Activated CD4-positive, alpha-beta T cell treated with anti-CD3 and anti-CD28 coated beads for 4 hours (primary cell): Measurements from ENCODE around the gene WARS2.
"Not testable (repeated sequence)": the region's sequence is repeated elsewhere in the genome, so short reads cannot be mapped to it uniquely, and the experiment has no call there.

ENCODE experiments used
- DNase-seq, 2 donors: peaks; one replicate each; pipeline ENCODE4 v3.0.0-alpha.2; 2020

The WARS2 gene

DNA sequence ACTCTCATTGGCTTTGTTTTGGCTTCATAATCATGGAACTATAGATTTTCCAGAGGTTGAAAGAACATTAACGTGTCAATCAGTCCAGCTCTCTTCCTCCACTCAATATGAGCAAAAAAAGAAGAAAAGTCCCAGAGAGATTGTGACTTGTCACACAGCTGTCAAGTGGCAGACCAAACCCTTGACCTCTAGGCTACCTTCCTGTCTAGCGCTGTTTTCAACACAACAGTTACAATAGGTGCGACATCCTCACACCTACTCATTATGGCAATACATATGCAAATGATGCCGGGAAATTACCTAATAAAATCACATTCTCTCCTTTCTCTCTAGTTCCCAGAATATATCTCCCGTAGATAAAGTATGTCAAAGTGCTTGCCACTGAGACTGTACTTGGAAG is 1.1 kb downstream of the WARS2 start:
- peak; percentile 29 to 32 for DNase-seq

DNA sequence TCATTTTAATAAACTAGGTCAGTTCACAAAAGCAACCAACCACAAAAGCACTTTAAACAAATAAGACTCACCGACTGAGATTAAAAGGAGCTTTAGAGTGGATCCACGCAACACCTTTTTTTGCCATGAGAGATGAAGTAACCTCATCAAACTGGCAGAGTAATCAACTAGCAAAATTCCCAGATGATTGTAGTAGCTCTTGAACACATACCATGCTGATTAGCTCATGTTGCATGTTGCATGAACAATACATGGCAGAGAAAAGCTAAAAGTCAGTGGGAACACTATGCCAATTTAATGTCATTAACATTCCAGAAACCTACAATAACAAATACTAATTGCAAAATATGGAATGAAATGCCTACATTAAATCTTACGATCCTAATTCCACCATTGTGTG is 4.1 kb downstream of the WARS2 start:
- DNase-seq, result no peak

DNA sequence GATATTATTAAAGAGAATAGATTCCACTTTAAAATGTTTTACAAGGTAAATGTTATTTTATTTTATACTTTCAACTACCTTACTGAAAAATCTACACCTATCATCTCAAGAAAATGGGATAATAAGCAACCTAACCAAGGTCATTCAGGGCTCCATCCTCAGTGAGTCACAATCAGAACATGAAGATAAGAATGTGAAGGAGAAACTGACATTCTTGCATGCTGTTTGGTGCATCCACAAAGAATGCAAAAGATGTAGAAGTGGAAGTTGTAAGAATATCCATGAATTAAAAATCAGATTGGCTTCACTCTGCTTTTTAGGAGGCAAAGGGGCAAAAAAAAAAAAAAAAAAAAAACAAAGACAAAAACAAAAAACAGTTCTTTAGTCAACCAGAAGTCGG is 6.5 kb downstream of the WARS2 start:
- no peak for DNase-seq

DNA sequence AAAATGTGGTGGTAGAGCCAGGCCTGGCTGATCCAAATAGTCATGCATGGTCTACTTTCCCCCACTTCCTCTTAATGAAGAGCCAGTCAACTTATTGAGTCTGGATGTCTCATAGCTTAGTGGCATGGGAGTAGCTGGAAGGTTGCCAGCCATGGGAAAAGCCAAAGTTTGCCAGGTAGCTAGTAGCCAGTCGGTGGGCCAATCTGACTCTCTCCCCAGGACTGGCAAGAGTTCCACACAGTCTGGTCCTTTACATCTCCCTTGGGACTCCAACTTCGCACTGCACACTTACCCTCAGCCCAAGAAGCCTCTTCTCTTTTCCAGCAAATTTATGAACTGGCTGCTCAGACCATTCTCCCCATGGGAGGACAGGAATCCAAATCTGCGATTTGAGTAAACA is 8.3 kb downstream of the WARS2 start:
- DNase-seq, result no peak

DNA sequence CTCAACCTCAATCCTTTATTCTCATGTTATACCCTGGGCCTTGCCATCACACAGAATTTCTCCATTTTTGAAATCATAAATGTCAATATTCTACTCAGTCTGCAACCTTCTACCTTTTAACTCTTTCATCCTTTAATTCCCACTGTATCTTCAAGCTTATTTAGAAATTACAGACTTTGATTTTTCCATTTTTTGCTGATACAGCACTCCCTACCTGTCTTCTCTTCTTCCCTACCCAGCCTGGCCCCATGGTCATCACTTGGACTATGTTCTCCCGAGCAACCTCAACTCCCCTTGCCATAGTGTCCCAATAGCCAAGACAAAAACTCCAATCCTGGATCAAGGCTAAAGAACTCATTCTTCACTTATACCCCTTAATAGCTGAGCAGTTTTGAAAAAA is 14.6 kb downstream of the WARS2 start:
- DNase-seq, result no peak

DNA sequence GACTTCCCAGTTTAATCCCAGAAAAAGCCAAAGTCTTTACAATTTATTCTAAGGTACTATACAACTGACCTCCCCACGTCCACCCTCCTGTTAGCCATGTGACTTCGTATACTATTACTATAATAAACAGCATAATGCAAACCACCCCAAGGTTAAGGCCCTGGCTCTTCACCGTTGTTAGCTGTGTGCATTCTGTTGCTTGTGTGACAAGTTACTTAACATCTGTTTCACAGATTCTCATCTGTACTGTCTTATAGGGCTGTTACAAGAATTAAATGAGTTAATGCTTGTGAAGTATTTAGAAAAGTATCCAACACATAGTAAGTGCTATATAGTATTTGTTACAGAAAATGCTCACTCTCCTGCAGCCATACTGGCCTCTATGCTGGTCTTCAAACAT is 15.7 kb downstream of the WARS2 start:
- DNase-seq, result no peak

DNA sequence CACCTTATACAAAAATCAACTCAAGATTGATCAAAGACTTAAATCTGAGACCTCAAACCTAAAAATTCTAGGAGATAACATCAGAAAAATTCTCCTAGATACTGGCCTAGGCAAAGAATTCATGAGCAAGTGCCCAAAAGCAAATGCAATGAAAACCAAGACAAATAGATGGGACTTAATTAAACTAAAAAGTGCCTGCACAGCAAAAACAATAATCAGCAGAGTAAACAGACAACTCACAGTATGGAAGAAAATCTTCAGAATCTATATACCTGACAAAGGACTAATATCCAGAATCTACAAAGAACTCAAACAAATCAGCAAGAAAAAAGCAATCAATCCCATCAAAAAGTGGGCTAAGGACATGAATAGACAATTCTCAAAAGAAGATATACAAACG is 18.6 kb downstream of the WARS2 start:
- not testable (repeated sequence) for DNase-seq

DNA sequence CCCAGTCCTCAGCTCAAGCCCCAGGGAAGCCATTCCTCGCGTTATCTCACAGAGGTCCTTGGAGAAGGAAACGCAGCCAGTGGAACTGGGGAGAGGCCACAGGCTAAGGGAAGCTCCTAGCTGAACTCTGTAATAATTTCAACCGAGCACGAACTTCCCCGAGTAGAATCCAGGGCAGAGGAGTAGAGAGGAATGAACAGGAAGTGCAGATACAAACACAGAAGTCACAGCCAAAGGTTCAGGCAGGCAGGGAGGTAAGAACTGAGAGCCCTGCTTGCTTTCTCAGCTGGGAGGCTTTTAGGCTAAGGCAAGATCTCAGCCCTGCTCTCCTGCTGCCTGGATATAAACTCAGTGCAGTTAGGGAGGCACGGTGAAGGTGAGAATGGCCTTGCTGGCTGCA is 23.7 kb downstream of the WARS2 start:
- DNase-seq, result no peak

DNA sequence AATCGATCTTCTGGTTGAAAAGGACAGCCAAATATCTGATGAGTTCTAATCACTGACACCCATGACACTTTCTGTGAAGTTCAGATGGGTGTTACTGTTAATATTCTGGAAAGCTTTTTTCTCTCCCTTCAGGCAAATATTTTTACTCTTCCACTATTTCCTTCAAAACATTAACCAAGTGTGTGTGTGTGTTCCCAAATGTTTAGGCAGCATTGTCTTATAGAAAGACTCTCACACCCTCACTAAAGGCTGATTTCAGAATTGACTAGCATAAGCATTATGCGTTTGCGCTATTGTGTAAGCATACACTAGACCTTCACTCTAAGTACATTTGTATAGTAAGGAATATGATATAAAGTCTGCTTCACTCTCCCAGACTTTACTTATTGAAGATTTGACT is 24.7 kb downstream of the WARS2 start:
- no peak for DNase-seq

DNA sequence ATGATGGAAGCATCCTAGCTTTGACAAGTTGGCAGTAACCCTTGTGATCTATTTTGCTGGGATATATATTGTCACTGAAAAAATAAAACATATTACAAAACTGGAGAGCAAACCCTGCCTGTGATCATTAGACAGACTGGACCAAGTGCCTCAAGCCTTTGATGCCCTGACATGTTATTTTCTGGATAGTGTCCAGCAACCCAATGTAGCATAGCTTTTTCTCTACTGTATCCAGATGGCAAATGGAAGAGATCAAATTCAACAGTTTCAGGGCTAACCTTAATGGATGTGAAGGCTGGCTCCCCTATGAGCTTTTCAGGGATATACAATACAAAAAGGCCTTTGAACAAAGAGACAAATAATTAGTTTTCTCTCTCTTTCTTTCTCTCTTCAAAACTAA is 25.1 kb downstream of the WARS2 start:
- no peak for DNase-seq

DNA sequence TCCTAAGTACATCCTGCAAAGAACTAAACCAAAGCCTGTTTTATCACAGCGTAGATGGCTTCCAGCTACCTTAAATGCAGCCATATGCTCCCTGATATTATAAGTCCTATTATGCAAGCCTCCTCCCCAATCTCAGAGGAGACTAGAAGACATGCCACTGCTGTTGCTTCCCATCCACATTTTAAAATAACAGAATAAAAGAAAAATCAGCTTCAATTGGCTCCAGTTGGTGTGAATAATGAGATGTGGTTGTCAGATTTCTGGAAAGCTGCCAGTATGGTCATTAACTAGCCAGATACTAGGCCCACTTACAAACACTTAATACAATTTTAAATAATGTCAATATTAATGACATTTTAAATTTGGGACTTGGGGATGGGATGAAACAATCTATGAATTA is 25.7 kb downstream of the WARS2 start:
- no peak for DNase-seq

DNA sequence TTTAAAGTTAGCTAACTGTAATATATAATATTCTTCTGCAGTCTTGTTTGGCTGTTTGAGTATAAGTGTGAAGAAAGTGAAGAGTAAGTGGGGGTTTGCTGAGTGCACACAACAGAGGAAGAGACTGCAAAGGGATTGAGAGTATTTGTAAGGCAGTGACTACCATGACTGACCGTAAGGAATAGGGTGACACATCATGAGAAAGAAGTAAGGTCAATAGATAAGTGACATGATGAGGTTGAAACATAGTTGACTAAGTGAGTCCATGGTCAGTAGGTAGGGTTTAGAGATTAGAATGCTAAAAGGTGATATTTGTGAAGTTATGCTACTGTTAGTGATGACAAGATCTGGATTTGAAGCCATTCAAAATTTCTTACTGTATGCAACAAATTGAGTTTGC is 27.7 kb downstream of the WARS2 start:
- no peak for DNase-seq

DNA sequence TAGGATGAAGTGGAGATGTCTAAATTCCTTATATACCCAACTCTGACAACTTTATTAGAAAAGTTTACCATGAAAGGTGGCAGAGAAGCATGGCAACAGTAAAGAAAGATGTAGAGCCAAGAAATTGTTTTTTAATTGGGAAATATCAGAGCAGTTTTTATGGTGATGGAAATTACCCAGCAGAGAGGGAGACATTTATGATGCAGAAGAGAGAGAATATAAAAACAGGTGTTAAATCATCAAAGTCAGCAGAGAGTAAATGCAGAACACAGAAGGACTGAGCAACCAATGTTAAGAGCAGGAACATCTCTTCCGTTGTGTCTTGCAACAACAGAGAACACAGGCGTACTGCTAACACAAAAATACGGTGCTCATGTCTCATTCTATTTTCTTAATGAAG is 28.2 kb downstream of the WARS2 start:
- no peak for DNase-seq

DNA sequence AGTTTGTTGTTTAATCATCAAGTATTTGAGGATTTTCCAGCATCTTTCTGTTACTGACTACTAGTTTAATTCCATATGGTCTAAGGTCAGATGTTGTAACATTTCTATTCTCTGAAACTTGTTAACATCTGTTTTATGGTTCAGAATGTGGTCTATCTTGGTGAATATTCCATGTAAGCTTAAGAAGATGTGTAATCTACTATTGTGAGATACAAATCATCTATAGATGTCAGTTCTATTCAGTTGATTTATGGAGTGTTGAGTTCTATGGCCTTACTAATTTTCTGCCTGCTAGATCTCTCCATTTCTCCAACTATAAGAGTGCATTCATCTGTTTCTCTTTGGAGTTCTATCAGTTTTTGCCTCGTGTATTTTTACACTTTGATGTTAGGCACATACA is 31.5 kb downstream of the WARS2 start:
- DNase-seq, result no peak

DNA sequence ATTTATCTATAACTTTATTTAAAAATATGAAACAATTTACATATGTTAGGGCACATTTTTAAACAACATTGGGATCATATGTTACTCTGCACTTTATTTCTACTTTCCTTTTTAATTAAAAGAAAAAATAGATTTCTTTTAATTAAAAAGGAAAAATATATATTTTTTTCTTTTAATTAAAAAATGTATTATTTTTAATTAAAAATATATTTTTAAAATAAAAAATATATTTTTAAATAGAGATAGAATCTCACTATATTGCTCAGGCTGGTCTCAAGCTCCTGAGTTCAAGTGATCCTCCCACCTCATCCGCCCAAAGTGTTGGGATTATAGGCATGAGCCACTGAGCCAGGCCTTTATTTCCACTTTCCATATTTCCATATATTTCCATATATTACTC is 36.7 kb downstream of the WARS2 start:
- no peak for DNase-seq

DNA sequence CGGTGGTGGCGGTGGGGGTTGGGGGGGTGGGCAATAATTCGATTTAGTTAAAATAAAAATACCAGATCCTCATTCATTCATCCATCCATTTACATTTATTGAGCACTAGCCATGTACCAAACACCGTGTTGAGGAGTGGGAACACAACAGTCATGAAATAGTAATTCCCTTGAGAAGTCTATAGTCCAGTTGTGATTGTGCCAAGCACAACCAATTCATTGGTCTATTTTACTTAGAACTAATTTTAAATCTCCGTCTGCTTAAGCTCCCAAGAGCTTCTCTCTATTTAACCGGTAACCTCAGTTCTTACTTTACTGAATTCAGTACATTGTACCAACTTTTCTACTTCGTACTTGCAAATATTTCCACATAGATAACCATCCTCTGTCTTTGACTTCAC is 38.4 kb downstream of the WARS2 start:
- DNase-seq, result no peak

DNA sequence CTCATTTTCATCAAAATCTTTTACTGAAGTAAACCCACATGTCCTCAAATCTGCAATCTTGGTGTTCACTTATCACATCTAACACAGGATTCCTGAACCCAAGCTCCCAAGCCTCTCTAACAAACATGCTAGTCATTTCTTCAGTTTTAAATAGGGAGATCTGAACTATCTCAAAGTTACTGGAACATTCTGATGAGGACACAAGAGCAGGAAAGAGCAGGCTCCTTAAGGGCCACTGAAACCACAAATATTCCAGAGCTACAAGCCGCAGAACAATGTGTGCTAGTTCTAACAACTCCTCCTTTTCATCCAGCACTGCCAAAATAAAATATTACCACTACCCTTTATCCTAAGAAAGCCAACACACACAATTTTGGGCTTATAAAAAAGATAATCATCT is 38.9 kb downstream of the WARS2 start:
- DNase-seq, result no peak

DNA sequence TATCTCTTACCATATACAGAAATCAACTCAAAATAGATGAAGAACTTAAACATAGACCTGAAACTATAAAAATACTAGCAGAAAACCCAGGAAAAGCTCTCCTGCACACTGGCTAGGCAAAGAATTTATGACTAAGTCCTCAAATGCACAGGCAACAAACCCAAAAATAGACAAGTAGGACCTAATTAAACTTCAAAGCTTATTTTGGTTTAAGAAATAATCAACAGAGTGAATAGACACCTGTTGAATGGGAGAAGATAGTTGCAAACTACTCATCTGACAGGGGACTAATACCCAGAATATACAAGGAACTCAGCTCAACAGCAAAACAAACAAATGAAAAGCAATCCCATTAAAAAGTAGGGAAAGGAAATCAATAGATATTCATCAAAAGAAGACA is 40.7 kb downstream of the WARS2 start:
- no peak for DNase-seq

DNA sequence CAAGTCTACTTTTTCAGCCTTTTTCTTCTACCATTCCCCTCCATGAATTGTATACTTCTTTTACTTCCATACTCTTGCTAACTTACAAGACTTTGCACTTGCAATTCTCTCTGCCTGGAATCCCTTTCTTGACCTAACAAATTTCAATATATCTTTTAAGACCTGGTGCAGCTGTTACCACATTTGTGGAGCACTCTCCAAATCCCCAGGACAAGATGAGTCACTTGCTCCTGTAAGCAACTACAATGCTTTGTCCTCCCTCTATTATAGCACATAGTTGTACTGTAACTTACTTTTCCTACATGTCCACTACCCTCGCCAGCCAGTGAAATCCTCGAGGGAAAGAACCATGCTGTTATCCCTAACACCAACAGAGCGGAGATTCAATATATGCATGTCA is 43.1 kb downstream of the WARS2 start:
- DNase-seq, result no peak

DNA sequence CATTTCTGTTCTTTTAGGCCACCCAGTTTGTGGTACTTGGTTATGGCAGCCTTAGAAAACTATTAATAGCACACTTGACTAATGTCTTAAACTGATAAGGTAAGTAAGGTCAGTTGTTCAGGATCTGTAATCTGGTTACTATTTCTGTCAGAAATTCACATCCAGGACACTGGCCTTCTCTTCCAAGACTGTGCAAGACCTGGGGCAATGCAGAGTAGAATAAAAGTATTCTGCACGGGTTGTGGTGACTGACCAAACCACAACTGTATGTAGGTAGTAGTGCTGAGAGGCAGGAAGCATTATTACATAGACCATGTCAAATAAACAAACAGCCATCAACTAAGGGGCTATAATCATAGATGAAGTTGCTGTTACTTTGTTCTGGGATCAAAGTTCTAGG is 46.7 kb downstream of the WARS2 start:
- DNase-seq, result no peak

DNA sequence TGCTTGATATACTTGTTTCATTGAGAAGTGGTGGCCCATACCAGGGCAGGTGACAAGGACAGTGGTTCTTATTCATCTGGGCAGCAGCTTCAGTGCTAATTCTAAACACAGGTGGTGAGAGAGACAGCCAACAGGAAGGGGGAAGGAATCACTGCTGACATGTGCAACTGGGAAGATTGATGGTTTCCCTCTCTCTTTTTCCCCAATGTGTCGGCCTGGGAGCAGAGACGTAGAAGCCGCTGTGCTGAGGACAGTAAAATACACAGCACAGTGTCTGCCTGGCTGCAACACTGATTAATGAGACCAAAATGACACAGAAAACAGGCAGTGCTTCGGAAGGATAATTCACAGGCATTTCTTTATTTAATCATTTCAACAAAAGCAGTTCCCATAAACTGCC is 48.8 kb downstream of the WARS2 start:
- DNase-seq, result no peak

DNA sequence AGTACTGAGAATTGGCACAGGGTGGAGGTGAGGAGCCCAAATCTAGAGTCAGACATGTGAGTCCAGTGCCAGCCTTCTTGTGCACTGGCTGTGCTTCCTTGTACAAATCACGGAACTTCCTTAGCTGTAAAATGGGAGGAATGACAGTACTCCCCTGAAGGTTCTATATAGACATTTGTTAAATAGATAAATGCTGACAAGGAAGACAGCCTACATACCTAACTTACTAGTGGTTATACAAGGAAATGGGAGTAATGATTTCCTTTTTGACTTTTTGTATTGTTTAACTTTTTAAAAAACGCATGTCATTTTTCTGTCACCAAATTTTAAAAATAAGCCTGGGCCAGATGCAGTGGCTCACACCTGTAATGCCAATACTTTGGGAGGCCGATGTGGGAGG is 50.2 kb downstream of the WARS2 start:
- no peak for DNase-seq

DNA sequence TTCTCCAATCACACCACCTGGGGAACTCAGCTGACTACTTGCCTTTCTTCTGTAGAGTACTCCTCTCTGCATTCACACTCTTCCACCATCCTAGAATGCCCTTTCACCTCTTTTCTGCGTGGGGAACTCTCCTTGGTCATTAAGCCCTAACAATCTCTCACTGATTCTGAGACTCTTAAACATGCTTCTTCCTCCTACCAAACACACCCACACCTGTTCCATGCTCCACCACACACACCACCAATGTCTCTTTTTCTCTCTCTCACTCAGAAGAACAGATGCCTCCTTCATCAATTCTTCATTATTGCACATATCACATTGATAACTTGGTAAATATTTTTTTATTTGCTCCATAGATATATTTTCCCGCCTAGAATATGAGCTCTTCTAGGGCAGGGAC is 53.6 kb downstream of the WARS2 start:
- no peak for DNase-seq

DNA sequence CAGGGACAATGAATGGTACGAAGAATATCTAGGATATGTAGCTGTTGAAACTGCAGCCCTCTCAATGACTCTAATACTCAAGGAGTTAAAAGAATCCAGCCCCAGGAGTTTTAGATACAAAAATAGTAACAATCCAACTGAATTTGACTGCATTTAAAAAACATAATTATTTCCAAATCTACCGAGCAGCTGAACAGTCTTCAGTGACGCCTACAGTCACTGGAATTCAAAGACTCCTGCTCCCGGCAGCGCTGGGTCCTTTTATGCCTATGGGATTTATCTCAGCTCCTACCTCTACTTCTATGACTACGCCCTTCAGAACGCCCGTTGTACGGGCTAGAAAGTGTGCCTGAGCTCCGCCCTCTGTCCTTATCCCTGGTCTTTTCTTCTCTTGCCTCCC is 55.7 kb downstream of the WARS2 start:
- no peak for DNase-seq

DNA sequence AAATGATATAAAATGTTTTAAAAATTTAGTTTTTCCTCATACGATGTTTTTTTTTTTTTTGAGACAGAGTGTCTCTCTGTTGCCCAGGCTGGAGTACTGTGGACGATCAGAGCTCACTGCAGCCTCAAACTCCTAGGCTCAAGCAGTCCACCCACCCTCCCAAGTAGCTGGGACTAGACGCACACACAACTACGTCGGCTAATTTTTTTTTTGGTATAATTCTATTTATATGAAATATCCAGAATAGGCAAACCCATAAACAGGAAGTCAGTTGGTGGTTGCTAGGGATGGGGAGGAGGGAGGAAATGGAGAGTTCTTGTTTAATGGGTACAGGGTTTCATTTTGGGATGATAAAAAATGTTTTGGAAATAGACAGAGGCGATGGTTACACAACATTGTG is 56.5 kb downstream of the WARS2 start:
- DNase-seq, result no peak

DNA sequence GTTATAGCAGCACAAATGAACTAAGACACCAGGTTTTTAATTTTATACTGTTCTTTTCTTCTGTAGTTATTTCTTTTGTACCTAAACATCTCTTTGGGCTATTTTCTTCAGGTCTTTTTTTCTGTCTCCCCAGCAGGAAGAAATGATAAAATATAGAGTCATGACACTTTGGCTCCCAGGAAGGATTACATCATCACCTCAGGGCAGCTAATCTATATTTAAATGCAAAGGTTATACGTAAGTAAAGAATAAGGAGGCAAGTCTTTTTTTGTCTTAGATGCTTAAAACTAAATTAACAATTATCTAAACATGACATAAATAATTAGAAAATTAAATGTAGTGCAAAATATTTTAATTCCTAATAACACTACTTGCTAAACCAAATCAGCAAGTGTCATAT is 57.0 kb downstream of the WARS2 start:
- DNase-seq, result no peak

DNA sequence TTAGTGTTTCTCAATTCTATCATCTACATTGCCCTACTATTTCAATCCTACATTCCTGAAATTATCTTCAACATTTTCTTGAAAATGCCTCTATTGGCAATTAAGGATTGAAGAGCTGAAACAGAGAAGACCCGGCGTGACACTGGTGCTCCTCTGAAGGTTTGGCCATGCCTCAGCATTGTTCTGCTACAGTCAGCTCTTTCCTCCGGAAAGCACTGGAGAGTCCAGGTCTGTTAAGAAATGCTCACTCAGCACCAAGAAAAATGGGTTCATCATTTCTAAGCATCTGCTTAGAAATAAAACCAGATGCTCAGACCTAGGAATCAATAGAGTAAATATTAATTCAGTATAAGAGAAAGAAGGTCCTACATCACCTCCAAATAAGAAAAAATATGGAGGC is 58.8 kb downstream of the WARS2 start:
- DNase-seq, result no peak
